Right atrium auricular region (tissue), 2 donors: Measurements from ENCODE around the gene LILRA5. TPM values are rescaled to one million over a fixed set of nuclear protein-coding genes. Genes with fewer than 3 reads are reported as not detected.
A peak's percentile ranks its signal among the peaks of the same experiment; 100 is the strongest.
"Not testable (repeated sequence)": the region's sequence is repeated elsewhere in the genome, so short reads cannot be mapped to it uniquely, and the experiment has no call there.

Experiments used
- DNase-seq: peaks from one replicate; pipeline ENCODE4 v3.0.0-alpha.2; 2019; ENCODE audit warnings: low spot score
- H3K27ac ChIP-seq, 2 donors: fragments of 200-600 bp; sonication (generic); 1 replicate in 1 of 2; 2 replicates in 1 of 2; pipeline ENCODE4 v1.5.1; 2016 to 2019
- H3K27me3 ChIP-seq, 2 donors: fragments of 200-600 bp; sonication (generic); one replicate each; pipeline versions ENCODE4 v1.5.1 to v1.6.0; 2017 to 2019
- H3K36me3 ChIP-seq: fragments of 200-600 bp; sonication (generic); one replicate; pipeline ENCODE4 v1.5.1; 2016
- H3K4me1 ChIP-seq, 2 donors: fragments of 200-600 bp; sonication (generic); one replicate each; pipeline versions ENCODE4 v1.5.1 to v1.6.0; 2017 to 2019
- H3K4me3 ChIP-seq, 2 donors: fragments of 200-600 bp; sonication (generic); 1 replicate in 1 of 2; 2 replicates in 1 of 2; pipeline ENCODE4 v1.5.1; 2017 to 2019; ENCODE audit warnings: mild to moderate bottlenecking in 1 of 2, moderate library complexity in 1 of 2
- H3K9me3 ChIP-seq, 2 donors: fragments of 200-600 bp; sonication (generic); one replicate each; pipeline ENCODE4 v1.5.1; 2019
- CTCF ChIP-seq, 2 donors: fragments of 200-600 bp; sonication (generic); IDR thresholded peaks; one replicate each; pipeline ENCODE4 v1.5.1; 2019; ENCODE audit warnings: antibody characterized with exemption in 2 of 2
- total RNA-seq, 2 donors: library from RNA; depleted of rRNA; stranded (reverse); fragments of >200 nt; gene quantifications; one replicate each; pipeline ENCODE4 v1.1.0, GENCODE V29; 2016

LILRA5 gene
- total RNA-seq, 2 donors from 2014 or later = 0.93 to 3.6 TPM

GRCh38 chr19:54329476-54330165 is 16.7 kb upstream of the LILRA5 start:
- no peak for DNase-seq
- H3K36me3 ChIP-seq = no peaks in the 10 kb centered on the region

DNA sequence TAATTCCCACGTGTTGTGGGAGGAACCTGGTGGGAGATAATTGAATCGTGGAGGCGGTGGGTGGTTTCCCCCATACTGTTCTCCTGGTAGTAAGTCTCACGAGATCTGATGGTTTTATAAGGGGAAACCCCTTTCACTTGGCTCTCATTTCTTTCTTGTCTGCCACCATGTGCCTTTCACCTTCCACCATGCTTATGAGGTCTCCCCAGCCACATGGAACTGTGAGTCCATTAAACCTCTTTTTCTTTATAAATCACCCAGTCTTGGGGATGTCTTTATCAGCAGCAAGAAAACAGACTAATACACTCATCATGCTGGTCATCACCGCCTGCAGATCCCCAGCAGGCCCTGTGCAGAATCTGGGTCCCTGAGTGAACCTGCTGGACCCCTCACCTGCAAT is 15.8 kb upstream of the LILRA5 start:
- H3K4me1 ChIP-seq, H3K27me3 ChIP-seq, H3K27ac ChIP-seq, H3K9me3 ChIP-seq, H3K4me3 ChIP-seq, H3K36me3 ChIP-seq, DNase-seq: not testable (repeated sequence)

More at GRCh38 chr19:54329476-54330165, 16.7 kb upstream of the LILRA5 start:
- H3K9me3 ChIP-seq = no peaks in the 10 kb centered on the region
- TF ChIP-seq CTCF (IDR thresholded peaks at IDR 0.05) = no peak
- H3K27me3 ChIP-seq = no peaks in the 10 kb centered on the region
- H3K27ac ChIP-seq = no peak overlapping the region
- H3K4me3 ChIP-seq = no peak overlapping the region
- no peaks in the 10 kb centered on the region for H3K4me1 ChIP-seq

DNA sequence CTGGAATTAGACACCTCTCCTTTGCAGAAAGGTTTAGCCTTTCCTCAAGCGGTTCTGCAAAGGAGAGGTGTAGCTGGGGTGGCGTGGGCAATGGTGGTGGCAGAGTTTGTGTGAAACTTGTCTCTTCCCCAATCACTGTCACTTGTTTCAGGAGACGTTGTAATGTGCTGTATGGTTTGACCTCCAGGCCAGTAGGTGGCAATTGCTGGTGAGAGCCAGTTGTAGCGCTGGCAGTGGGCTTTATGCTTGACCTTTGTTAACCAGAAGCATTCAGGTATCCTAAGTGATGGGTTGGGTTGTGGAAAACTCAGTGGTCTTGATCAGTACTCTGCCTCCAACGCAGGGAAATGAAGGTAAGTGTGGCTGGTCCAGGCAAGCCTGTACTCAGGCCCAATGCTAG is 12.7 kb upstream of the LILRA5 start:
- no peak for TF ChIP-seq CTCF (IDR thresholded peaks at IDR 0.05)
- no peak overlapping the region for H3K4me3 ChIP-seq
- DNase-seq = no peak
- no peak overlapping the region for H3K27ac ChIP-seq
- no peaks in the 10 kb centered on the region for H3K36me3 ChIP-seq
- no peaks in the 10 kb centered on the region for H3K4me1 ChIP-seq
- no peaks in the 10 kb centered on the region for H3K9me3 ChIP-seq
- H3K27me3 ChIP-seq = no peaks in the 10 kb centered on the region

DNA sequence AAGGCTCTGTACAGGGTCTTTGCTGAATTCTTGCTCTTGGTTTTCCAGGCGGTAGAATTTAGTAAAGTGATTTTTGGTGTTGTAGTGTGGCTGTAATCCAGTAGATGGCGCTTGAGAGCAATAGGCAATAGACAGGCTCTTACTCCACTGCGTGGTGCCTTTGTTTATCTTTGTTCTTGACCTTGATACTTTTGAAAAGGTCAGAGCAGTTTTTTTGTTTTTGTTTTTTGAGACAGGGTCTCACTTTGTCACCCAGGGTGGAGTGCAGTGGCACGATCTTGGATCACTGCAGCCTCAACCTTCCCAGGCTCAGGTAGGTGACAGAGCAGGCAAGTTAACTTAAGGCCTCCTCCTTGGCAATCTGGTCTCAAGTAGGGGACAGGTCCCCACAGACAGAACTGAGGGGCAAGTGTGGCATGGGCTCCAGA is 12.2 kb upstream of the LILRA5 start:
- H3K27ac ChIP-seq = no peak overlapping the region
- H3K36me3 ChIP-seq = no peaks in the 10 kb centered on the region
- peak; percentile 48 to 78 for TF ChIP-seq CTCF (IDR thresholded peaks at IDR 0.05)
- no peaks in the 10 kb centered on the region for H3K4me1 ChIP-seq
- H3K4me3 ChIP-seq = no peak overlapping the region
- DNase-seq = no peak
- no peaks in the 10 kb centered on the region for H3K27me3 ChIP-seq
- no peaks in the 10 kb centered on the region for H3K9me3 ChIP-seq

DNA sequence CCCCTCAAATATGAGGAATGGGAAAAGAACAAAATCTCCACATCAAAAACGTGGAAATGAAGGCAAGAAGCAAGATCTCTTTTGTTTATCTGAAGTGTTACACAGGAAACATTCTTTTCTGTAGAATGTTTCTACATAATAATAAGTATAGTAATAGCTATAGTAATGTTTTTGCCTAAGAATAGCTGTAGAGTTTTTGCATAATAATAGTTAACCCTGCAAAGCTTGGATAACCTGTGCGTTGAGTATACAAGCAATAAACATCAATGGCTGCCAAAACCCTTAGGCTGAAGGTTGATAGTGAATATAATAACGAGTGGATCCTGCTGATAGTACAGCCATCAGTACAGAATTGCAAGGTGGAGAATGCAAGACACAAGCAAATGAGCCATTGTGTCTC is 11.1 kb upstream of the LILRA5 start:
- DNase-seq = no peak
- Histone ChIP-seq H3K27me3 (no peaks in the 10 kb centered on the region), H3K36me3 (no peaks in the 10 kb centered on the region), H3K4me1 (no peaks in the 10 kb centered on the region), H3K4me3 (no peak overlapping the region), H3K27ac (no peak overlapping the region), H3K9me3 (no peaks in the 10 kb centered on the region)
- no peak for TF ChIP-seq CTCF (IDR thresholded peaks at IDR 0.05)

GRCh38 chr19:54322934-54323333 is 10.0 kb upstream of the LILRA5 start:
- H3K27me3 ChIP-seq, H3K4me1 ChIP-seq, DNase-seq: not testable (repeated sequence)

DNA sequence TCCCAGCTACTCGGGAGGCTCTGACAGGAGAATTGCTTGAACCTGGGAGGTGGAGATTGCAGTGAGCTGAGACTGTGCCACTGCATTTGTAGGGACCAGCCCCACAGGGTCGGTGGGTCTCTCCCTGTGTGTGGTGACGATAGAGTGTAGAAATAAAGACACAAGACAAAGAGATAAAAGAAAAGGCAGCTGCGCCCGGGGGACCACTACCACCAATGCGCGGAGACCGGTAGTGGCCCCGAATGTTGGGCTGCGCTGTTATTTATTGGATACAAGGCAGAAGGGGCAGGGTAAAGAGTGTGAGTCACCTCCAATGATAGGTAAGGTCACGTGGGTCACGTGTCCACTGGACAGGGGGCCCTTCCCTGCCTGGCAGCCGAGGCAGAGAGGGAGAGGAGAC is 9.3 kb upstream of the LILRA5 start:
- H3K27me3 ChIP-seq, H3K9me3 ChIP-seq, H3K36me3 ChIP-seq, H3K4me3 ChIP-seq, DNase-seq, H3K4me1 ChIP-seq, H3K27ac ChIP-seq: not testable (repeated sequence)

More at GRCh38 chr19:54322934-54323333, 10.0 kb upstream of the LILRA5 start:
- not testable (repeated sequence) for H3K27ac ChIP-seq, H3K9me3 ChIP-seq, H3K36me3 ChIP-seq, H3K4me3 ChIP-seq
